Left lung (tissue), 10 donors: ENCODE measurements around the gene POU6F2. TPM values are rescaled to one million over a fixed set of nuclear protein-coding genes. Genes with fewer than 3 reads are reported as not detected.

Experiments
- ATAC-seq: fragments of 200-7000 bp; cut with Tn5 transposase; one replicate; pipeline ENCODE4 v1.9.1; 2020; ENCODE audit warnings: moderate library complexity
- DNase-seq, 4 donors: peaks; one replicate each; pipeline ENCODE4 v3.0.0-alpha.2; 2013 to 2020
- H3K27ac ChIP-seq, 2 donors: fragments of 200-600 bp; sonication (generic) in 1 of 2; one replicate each; pipeline versions ENCODE4 v1.5.0 to v1.8.0; 2020 to 2021
- H3K27me3 ChIP-seq, 2 donors: fragments of 200-600 bp; sonication (generic) in 1 of 2; one replicate each; pipeline versions ENCODE4 v1.5.0 to v1.8.0; 2020 to 2021
- H3K36me3 ChIP-seq, 2 donors: fragments of 200-600 bp; sonication (generic) in 1 of 2; one replicate each; pipeline versions ENCODE4 v1.5.0 to v1.8.0; 2020 to 2021
- H3K4me1 ChIP-seq, 2 donors: fragments of 200-600 bp; one replicate each; pipeline ENCODE4 v1.8.0; 2021
- H3K4me3 ChIP-seq, 2 donors: fragments of 200-600 bp; sonication (generic) in 1 of 2; one replicate each; pipeline versions ENCODE4 v1.5.0 to v1.8.0; 2020 to 2021; ENCODE audit warnings: mild to moderate bottlenecking in 1 of 2
- H3K9me3 ChIP-seq, 2 donors: fragments of 200-600 bp; sonication (generic) in 1 of 2; one replicate each; pipeline versions ENCODE4 v1.5.0 to v1.8.0; 2020 to 2021
- intact Hi-C, 2 donors: fragments of 100-400 bp; cut with DNase I; formaldehyde crosslinking; loops; one replicate each; pipeline versions ENCODE4 v1.11.2 to v1.14.2; 2022
- polyA plus RNA-seq, 6 donors: library from polyadenylated mRNA; unstranded; fragments of 120-200 nt; gene quantifications; one replicate each; pipeline ENCODE4 v1.2.1, GENCODE V29; 2013; ENCODE audit not compliant: insufficient read length in 6 of 6
- total RNA-seq, 2 donors: library from RNA; stranded (reverse); fragmentation: NEBNext Ultra II Directional; extraction: Animal tissue kit (Norgen Biotek cat#: 25700); gene quantifications; one replicate each; pipeline ENCODE4 v1.2.1, GENCODE V29; 2021
- TF ChIP-seq, protein P1 (sequence below), 2 donors: fragments of 200-600 bp; sonication (generic) in 1 of 2; IDR thresholded peaks; one replicate each; pipeline versions ENCODE4 v1.5.0 to v1.8.0; 2021; ENCODE audit warnings: antibody characterized with exemption in 2 of 2
- donor health status: DM: no; HTN: yes; CAD: no.
- donor health status: DM: no; HTN: no; CAD: no.

POU6F2 gene
- total and polyA plus RNA-seq, 8 donors, result 0.08 to 0.32 (median 0.18) TPM; not detected in 3

- H3K9me3 ChIP-seq, result no peaks in the 10 kb centered on the region
Measured at GRCh38 chr7:39432368-39432767, 454.7 kb downstream of the POU6F2 start.

DNA sequence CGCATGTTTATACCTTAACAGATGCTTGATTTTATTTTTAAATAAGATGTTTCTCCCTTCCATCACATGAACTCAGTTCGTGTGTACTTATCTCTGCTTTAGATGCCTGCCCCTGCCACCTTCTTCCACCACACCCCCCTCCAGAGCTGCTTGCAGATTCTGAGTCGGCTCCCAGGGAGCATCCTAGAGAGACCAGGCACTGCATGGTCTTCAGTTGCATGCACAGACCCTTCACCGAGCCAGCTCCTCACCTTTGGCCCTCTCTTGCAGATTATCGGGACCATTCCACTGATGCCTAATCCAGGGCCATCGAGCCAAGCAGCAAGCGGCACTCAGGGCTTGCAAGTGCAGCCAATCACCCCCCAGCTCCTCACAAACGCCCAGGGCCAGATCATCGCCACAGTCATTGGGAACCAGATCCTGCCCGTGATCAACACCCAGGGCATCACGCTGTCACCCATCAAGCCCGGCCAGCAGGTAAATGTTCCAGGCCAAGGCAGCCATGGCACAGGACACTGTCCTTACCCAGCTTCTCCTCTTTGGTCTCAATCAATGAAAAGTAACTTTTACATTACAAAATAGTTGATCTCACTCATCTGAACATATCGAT is 455.2 kb downstream of the POU6F2 start:
- Histone ChIP-seq H3K9me3 (no peaks in the 10 kb centered on the region), H3K27me3 (no peaks in the 10 kb centered on the region), H3K4me3 (no peak overlapping the region), H3K36me3 (no peaks in the 10 kb centered on the region), H3K27ac (no peak overlapping the region), H3K4me1 (no peaks in the 10 kb centered on the region)
- ATAC-seq (no peak), DNase-seq (no peak)
- intact Hi-C loops, result no loop called here
- TF ChIP-seq, protein P1, sequence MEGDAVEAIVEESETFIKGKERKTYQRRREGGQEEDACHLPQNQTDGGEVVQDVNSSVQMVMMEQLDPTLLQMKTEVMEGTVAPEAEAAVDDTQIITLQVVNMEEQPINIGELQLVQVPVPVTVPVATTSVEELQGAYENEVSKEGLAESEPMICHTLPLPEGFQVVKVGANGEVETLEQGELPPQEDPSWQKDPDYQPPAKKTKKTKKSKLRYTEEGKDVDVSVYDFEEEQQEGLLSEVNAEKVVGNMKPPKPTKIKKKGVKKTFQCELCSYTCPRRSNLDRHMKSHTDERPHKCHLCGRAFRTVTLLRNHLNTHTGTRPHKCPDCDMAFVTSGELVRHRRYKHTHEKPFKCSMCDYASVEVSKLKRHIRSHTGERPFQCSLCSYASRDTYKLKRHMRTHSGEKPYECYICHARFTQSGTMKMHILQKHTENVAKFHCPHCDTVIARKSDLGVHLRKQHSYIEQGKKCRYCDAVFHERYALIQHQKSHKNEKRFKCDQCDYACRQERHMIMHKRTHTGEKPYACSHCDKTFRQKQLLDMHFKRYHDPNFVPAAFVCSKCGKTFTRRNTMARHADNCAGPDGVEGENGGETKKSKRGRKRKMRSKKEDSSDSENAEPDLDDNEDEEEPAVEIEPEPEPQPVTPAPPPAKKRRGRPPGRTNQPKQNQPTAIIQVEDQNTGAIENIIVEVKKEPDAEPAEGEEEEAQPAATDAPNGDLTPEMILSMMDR (IDR thresholded peaks at IDR 0.05), result no peak

More at GRCh38 chr7:39432368-39432767, 454.7 kb downstream of the POU6F2 start:
- Histone ChIP-seq H3K27ac (no peak overlapping the region), H3K4me3 (no peak overlapping the region), H3K4me1 (no peaks in the 10 kb centered on the region), H3K27me3 (no peaks in the 10 kb centered on the region), H3K36me3 (no peaks in the 10 kb centered on the region)
- ATAC-seq (no peak), DNase-seq (no peak)
- intact Hi-C loops, result no loop called here
- TF ChIP-seq, protein P1 (IDR thresholded peaks at IDR 0.05), result no peak

- Histone ChIP-seq H3K9me3 (no peaks in the 10 kb centered on the region), H3K36me3 (no peaks in the 10 kb centered on the region), H3K27me3 (no peaks in the 10 kb centered on the region), H3K27ac (no peak overlapping the region), H3K4me3 (no peak overlapping the region), H3K4me1 (no peaks in the 10 kb centered on the region)
- intact Hi-C loops, result no loop called here
- ATAC-seq (no peak), DNase-seq (no peak)
- TF ChIP-seq, protein P1 (IDR thresholded peaks at IDR 0.05), result no peak
Measured at GRCh38 chr7:39433550-39433949, 455.8 kb downstream of the POU6F2 start.

- intact Hi-C loops, result no loop called here
- H3K36me3 ChIP-seq, result no peaks in the 10 kb centered on the region
- no peak overlapping the region for H3K27ac ChIP-seq
- H3K27me3 ChIP-seq, result no peaks in the 10 kb centered on the region
- DNase-seq (no peak), ATAC-seq (no peak)
- no peaks in the 10 kb centered on the region for H3K4me1 ChIP-seq
- no peak overlapping the region for H3K4me3 ChIP-seq
- H3K9me3 ChIP-seq, result no peaks in the 10 kb centered on the region
- TF ChIP-seq, protein P1 (IDR thresholded peaks at IDR 0.05), result no peak
Measured at GRCh38 chr7:39434012-39434411, 456.3 kb downstream of the POU6F2 start.

GRCh38 chr7:39446546-39446945 is 468.8 kb downstream of the POU6F2 start:
- Histone ChIP-seq H3K4me1 (no peaks in the 10 kb centered on the region), H3K36me3 (no peaks in the 10 kb centered on the region), H3K9me3 (no peaks in the 10 kb centered on the region), H3K4me3 (no peak overlapping the region), H3K27me3 (peaks cover 0 to 15% of the 10 kb centered on the region in 2 donors), H3K27ac (no peak overlapping the region)
- intact Hi-C loops, result no loop called here
- TF ChIP-seq, protein P1 (IDR thresholded peaks at IDR 0.05), result no peak
- DNase-seq, result no peak
- ATAC-seq, result no peak
